COR-L47 (cell line): ENCODE data around the gene PPIP5K1.

Source experiments
- DNase-seq: peaks from one replicate; lab custom pipeline; 2025; lab: John Stamatoyannopoulos, UW

The PPIP5K1 gene

DNA sequence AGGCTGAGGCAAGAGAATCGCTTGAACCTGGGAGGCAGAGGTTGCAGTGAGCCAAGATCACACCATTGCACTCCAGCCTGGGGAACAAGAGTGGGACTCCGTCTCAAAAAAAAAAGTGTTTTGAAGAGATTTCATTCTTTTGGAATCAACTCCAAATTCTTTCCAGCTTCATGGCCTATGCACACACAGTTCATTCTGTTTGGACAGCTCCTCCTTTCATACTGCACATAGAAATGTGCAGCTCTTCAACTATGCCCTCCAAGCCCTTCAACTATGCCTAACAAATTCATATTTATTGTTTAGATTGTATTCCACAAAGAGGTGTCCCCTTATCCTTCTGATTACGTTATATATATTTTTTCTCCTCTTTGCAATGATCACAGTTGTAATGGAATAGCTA is 101.2 kb downstream of the PPIP5K1 start:
- DNase-seq, result no peak

DNA sequence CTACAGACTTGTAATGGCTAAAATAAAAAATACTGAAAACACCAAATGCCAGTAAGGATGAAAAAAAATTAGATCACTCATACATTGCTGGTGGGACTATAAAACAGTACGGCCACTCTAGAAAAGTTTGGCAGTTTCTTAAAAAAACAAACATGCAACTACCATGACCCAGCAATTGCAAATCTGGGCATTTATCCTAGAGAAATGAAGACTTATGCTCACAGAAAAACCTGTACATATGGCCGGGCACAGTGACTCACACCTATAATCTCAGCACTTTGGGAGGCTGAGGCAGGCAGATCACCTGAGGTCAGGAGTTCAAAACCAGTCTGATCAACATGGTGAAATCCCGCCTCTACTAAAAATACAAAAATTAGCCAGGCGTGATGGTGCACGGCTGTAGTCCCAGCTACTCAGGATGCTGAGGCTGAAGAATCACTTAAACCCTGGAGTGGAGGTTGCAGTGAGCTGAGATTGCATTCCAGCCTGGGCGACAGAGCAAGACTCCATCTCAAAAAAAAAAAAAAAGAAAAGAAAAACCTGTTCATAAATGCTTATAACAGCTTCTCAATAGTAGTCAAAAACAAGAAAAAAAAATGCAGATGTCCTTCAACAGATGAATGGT is 102.6 kb downstream of the PPIP5K1 start:
- DNase-seq, result no peak

DNA sequence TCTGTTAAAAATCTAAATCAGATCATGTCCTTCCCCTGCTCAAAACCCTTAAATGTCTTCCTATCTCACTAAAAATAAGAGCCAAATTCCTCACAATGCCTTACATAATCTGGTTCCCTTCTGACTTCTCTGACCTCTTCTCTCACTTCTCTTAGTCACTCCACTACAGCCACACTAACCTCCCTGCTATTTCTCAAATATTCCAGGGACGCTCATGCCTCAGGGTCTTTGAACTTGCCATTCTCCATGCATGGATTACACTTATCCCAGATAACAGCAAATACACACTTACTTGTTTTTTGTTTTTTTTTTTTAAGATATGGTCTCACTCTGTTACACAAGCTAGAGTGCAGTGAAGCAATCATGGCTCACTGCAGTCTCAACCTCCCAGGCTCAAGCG is 105.6 kb downstream of the PPIP5K1 start:
- no peak for DNase-seq
